HG02870 (cell line): ENCODE data around the gene PTBP1.

Source experiments
- ATAC-seq: cut with Tn5 transposase; IDR thresholded peaks from one replicate; pipeline ENCODE4 v1.9.1; 2021; ENCODE audit warnings: mild to moderate bottlenecking, moderate library complexity; ENCODE audit not compliant: unreplicated experiment

PTBP1 gene

GRCh38 chr19:772063-772462, 25.2 kb upstream of the PTBP1 start:
- no peak for ATAC-seq

- ATAC-seq: no peak
These were observed 24.4 kb upstream of the PTBP1 start for GRCh38 chr19:772730-773436.

- ATAC-seq: no peak
These were observed 20.7 kb upstream of the PTBP1 start for GRCh38 chr19:776549-776948.

- no peak for ATAC-seq
These were observed 18.2 kb upstream of the PTBP1 start for GRCh38 chr19:778910-779653.

- no peak for ATAC-seq
These were observed 16.3 kb upstream of the PTBP1 start for GRCh38 chr19:780935-781334.

- no peak for ATAC-seq
These were observed 15.5 kb upstream of the PTBP1 start for GRCh38 chr19:781800-782184.

- ATAC-seq: no peak
These were observed 14.9 kb upstream of the PTBP1 start for GRCh38 chr19:782185-782877.

- ATAC-seq: no peak
These were observed 14.2 kb upstream of the PTBP1 start for GRCh38 chr19:782878-783668.

GRCh38 chr19:784541-784940, 12.7 kb upstream of the PTBP1 start:
- no peak for ATAC-seq

GRCh38 chr19:787536-787935, 9.7 kb upstream of the PTBP1 start:
- ATAC-seq: no peak

- no peak for ATAC-seq
These were observed 8.6 kb upstream of the PTBP1 start for GRCh38 chr19:788686-788982.

- no peak for ATAC-seq
These were observed 8.1 kb upstream of the PTBP1 start for GRCh38 chr19:788983-789700.

GRCh38 chr19:789701-790060, 7.6 kb upstream of the PTBP1 start:
- no peak for ATAC-seq

GRCh38 chr19:791007-791566, 6.2 kb upstream of the PTBP1 start:
- ATAC-seq: no peak

- ATAC-seq: no peak
These were observed 5.5 kb upstream of the PTBP1 start for GRCh38 chr19:791567-792305.

GRCh38 chr19:792306-792885, 4.9 kb upstream of the PTBP1 start:
- ATAC-seq: no peak

- ATAC-seq: no peak
These were observed 3.4 kb upstream of the PTBP1 start for GRCh38 chr19:793806-794205.

GRCh38 chr19:795073-795611, 2.1 kb upstream of the PTBP1 start:
- no peak for ATAC-seq
